Measurements from ENCODE around the gene GDF15.

The GDF15 gene

DNA sequence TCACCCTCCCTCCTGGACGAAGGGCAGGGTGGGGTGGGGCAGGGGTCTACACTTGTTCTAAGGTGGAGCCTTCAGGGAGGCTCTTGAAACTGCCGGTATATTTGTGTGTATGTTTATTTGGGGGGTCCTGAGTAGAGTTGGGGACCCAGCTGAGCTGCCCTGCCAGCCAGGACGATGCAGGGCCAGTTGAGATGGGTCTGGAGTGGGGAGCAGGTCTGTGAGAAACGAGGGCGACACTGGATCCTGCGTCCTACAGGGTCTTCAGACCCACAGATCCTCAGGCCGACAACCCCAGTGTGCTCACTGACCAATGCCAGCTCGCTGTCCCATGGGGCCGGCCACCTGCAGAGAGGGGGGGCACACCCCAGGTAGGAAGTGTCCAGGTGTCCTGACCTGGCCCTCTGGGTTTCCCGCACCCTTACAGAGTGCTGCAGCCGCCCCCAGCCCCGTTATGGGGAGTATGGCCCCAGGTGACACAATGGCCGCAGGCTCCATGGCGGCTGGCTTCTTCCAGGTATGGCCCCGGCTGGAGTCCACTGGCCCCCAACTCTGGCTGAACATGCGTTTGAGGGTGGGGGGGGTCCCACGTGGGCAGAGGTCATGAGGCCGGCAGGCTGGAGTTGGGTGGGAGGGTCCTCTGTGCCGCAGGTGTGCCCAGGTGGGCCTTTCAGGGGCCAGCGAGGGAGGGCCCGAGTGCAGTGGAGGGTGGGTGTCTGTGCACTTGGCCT, 44.6 kb downstream of the GDF15 start:
- TF ChIP-seq, protein P1, sequence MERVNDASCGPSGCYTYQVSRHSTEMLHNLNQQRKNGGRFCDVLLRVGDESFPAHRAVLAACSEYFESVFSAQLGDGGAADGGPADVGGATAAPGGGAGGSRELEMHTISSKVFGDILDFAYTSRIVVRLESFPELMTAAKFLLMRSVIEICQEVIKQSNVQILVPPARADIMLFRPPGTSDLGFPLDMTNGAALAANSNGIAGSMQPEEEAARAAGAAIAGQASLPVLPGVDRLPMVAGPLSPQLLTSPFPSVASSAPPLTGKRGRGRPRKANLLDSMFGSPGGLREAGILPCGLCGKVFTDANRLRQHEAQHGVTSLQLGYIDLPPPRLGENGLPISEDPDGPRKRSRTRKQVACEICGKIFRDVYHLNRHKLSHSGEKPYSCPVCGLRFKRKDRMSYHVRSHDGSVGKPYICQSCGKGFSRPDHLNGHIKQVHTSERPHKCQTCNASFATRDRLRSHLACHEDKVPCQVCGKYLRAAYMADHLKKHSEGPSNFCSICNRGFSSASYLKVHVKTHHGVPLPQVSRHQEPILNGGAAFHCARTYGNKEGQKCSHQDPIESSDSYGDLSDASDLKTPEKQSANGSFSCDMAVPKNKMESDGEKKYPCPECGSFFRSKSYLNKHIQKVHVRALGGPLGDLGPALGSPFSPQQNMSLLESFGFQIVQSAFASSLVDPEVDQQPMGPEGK (CRISPR knock-in tag; IDR thresholded peaks at IDR 0.05; ENCODE audit: borderline replicate concordance): no peak
- no peak for TF ChIP-seq ARNTL (CRISPR knock-in tag; IDR thresholded peaks at IDR 0.05; ENCODE audit: borderline replicate concordance, low read depth)
- TF ChIP-seq, protein P2, sequence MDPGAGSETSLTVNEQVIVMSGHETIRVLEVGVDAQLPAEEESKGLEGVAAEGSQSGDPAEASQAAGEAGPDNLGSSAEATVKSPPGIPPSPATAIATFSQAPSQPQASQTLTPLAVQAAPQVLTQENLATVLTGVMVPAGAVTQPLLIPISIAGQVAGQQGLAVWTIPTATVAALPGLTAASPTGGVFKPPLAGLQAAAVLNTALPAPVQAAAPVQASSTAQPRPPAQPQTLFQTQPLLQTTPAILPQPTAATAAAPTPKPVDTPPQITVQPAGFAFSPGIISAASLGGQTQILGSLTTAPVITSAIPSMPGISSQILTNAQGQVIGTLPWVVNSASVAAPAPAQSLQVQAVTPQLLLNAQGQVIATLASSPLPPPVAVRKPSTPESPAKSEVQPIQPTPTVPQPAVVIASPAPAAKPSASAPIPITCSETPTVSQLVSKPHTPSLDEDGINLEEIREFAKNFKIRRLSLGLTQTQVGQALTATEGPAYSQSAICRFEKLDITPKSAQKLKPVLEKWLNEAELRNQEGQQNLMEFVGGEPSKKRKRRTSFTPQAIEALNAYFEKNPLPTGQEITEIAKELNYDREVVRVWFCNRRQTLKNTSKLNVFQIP (CRISPR knock-in tag; IDR thresholded peaks at IDR 0.05; ENCODE audit: borderline replicate concordance, low read depth): no peak
- no peak for TF ChIP-seq BACH2 (CRISPR knock-in tag; IDR thresholded peaks at IDR 0.05; ENCODE audit: borderline replicate concordance)
- TF ChIP-seq TOX (CRISPR knock-in tag; IDR thresholded peaks at IDR 0.05; ENCODE audit: borderline replicate concordance): no peak
- TF ChIP-seq ZNF8 (CRISPR knock-in tag; IDR thresholded peaks at IDR 0.05): no peak
- TF ChIP-seq OSR1 (CRISPR knock-in tag; IDR thresholded peaks at IDR 0.05): no peak
- TF ChIP-seq ESRRG (CRISPR knock-in tag; IDR thresholded peaks at IDR 0.05): no peak
- TF ChIP-seq, protein P3, sequence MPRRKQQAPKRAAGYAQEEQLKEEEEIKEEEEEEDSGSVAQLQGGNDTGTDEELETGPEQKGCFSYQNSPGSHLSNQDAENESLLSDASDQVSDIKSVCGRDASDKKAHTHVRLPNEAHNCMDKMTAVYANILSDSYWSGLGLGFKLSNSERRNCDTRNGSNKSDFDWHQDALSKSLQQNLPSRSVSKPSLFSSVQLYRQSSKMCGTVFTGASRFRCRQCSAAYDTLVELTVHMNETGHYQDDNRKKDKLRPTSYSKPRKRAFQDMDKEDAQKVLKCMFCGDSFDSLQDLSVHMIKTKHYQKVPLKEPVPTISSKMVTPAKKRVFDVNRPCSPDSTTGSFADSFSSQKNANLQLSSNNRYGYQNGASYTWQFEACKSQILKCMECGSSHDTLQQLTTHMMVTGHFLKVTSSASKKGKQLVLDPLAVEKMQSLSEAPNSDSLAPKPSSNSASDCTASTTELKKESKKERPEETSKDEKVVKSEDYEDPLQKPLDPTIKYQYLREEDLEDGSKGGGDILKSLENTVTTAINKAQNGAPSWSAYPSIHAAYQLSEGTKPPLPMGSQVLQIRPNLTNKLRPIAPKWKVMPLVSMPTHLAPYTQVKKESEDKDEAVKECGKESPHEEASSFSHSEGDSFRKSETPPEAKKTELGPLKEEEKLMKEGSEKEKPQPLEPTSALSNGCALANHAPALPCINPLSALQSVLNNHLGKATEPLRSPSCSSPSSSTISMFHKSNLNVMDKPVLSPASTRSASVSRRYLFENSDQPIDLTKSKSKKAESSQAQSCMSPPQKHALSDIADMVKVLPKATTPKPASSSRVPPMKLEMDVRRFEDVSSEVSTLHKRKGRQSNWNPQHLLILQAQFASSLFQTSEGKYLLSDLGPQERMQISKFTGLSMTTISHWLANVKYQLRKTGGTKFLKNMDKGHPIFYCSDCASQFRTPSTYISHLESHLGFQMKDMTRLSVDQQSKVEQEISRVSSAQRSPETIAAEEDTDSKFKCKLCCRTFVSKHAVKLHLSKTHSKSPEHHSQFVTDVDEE (CRISPR knock-in tag; IDR thresholded peaks at IDR 0.05): no peak
- TF ChIP-seq, protein P4, sequence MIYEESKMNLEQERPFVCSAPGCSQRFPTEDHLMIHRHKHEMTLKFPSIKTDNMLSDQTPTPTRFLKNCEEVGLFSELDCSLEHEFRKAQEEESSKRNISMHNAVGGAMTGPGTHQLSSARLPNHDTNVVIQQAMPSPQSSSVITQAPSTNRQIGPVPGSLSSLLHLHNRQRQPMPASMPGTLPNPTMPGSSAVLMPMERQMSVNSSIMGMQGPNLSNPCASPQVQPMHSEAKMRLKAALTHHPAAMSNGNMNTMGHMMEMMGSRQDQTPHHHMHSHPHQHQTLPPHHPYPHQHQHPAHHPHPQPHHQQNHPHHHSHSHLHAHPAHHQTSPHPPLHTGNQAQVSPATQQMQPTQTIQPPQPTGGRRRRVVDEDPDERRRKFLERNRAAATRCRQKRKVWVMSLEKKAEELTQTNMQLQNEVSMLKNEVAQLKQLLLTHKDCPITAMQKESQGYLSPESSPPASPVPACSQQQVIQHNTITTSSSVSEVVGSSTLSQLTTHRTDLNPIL (CRISPR knock-in tag; IDR thresholded peaks at IDR 0.05; ENCODE audit: low read depth): no peak
- ATAC-seq: no peak

DNA sequence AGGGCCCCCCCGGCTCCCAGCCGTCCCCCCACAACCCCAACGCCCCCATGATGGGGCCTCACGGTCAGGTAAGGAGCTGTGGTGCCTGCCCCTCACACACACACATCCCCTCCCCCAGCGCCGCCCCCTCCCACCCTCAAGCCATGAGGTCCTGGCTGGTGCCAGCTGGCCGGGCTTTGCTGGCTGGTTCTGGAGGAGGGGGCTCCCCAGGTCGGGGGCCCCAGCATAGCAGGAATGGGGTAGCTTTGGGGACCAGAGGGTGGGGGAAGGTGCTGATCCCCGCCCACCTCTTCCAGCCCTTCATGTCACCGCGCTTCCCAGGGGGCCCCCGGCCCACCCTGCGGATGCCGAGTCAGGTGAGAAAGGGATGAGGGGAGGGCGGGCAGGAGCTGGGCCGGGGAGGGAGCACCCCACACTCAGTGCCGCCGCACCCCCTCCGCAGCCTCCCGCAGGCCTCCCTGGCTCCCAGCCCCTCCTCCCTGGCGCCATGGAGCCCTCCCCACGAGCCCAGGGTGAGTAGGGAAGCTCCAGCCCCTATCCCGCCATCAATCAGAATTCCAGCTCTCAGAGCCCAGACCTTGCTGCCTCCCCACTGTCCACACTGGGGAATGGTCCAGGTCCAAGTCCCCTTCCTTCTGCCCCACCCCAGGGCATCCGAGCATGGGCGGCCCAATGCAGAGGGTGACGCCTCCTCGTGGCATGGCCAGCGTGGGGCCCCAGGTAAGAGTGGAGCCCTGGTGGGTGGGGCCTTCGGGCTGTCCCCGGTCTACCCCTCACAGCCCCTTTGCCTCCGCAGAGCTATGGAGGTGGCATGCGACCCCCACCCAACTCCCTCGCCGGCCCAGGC, 45.6 kb downstream of the GDF15 start:
- TF ChIP-seq TOX (CRISPR knock-in tag; IDR thresholded peaks at IDR 0.05; ENCODE audit: borderline replicate concordance) (no peak), OSR1 (CRISPR knock-in tag; IDR thresholded peaks at IDR 0.05) (no peak), ZNF70 (CRISPR knock-in tag; IDR thresholded peaks at IDR 0.05) (no peak), ZFP30 (CRISPR knock-in tag; IDR thresholded peaks at IDR 0.05) (no peak), RARB (CRISPR knock-in tag; IDR thresholded peaks at IDR 0.05) (no peak), GLIS3 (CRISPR knock-in tag; IDR thresholded peaks at IDR 0.05) (no peak), ZC3H10 (CRISPR knock-in tag; IDR thresholded peaks at IDR 0.05) (no peak), ISL1 (CRISPR knock-in tag; IDR thresholded peaks at IDR 0.05) (no peak), CSDC2 (CRISPR knock-in tag; IDR thresholded peaks at IDR 0.05) (no peak), PPARA (CRISPR knock-in tag; IDR thresholded peaks at IDR 0.05; ENCODE audit: borderline replicate concordance) (no peak), ARNTL (CRISPR knock-in tag; IDR thresholded peaks at IDR 0.05; ENCODE audit: borderline replicate concordance, low read depth) (no peak), SNAI2 (CRISPR knock-in tag; IDR thresholded peaks at IDR 0.05) (no peak), ZFP3 (CRISPR knock-in tag; IDR thresholded peaks at IDR 0.05) (no peak), ZNF8 (CRISPR knock-in tag; IDR thresholded peaks at IDR 0.05) (no peak), TCF4 (CRISPR knock-in tag; IDR thresholded peaks at IDR 0.05; ENCODE audit: borderline replicate concordance) (no peak)
- TF ChIP-seq, protein P2 (CRISPR knock-in tag; IDR thresholded peaks at IDR 0.05; ENCODE audit: borderline replicate concordance, low read depth): no peak
- TF ChIP-seq, protein P3 (CRISPR knock-in tag; IDR thresholded peaks at IDR 0.05): no peak
- TF ChIP-seq, protein P1 (CRISPR knock-in tag; IDR thresholded peaks at IDR 0.05; ENCODE audit: borderline replicate concordance): no peak

More for the DNA sequence above, 45.6 kb downstream of the GDF15 start:
- ATAC-seq: no peak

All from SK-N-SH treated with all-trans-retinoic acid at 6 μM for 48 hours (cell line).